WTC11 (cell line): ENCODE data around the gene LYZ. TPM values are rescaled to one million over a fixed set of nuclear protein-coding genes. Genes with fewer than 3 reads are reported as not detected.

Experiments
- CBFB ChIP-seq: sonication (generic); formaldehyde crosslinking; IDR thresholded peaks from 2 replicates; pipeline ENCODE4 v1.8.1; 2022; ENCODE audit warnings: mild to moderate bottlenecking, low read depth, missing genetic modification reagents
- FOXP1 ChIP-seq: sonication (generic); formaldehyde crosslinking; IDR thresholded peaks from 2 replicates; pipeline ENCODE4 v1.8.0; 2022; ENCODE audit warnings: missing genetic modification reagents, mild to moderate bottlenecking, moderate library complexity, borderline replicate concordance
- GTF2I ChIP-seq: fragments of 250-450 bp; sonication (Bioruptor Pico); conservative IDR thresholded peaks from 2 replicates; pipeline ENCODE4 v1.4.0; 2021; ENCODE audit warnings: mild to moderate bottlenecking
- JAZF1 ChIP-seq: fragments of 250-450 bp; sonication (Bioruptor Pico); IDR thresholded peaks from 2 replicates; pipeline ENCODE4 v1.9.0; 2021; ENCODE audit warnings: moderate library complexity, mild to moderate bottlenecking, inconsistent platforms
- NR3C1 ChIP-seq: sonication (generic); formaldehyde crosslinking; conservative IDR thresholded peaks from 2 replicates; pipeline ENCODE4 v1.8.1; 2023; ENCODE audit warnings: low read depth, mild to moderate bottlenecking, missing genetic modification reagents
- PRRX2 ChIP-seq: fragments of 250-450 bp; sonication (Bioruptor Pico); IDR thresholded peaks from 2 replicates; pipeline ENCODE4 v1.8.0; 2021; ENCODE audit warnings: mild to moderate bottlenecking
- ZNF219 ChIP-seq: sonication (generic); formaldehyde crosslinking; IDR thresholded peaks from 2 replicates; pipeline ENCODE4 v1.8.0; 2023; ENCODE audit warnings: missing genetic modification reagents, mild to moderate bottlenecking, borderline replicate concordance
- total RNA-seq: library from RNA; stranded (reverse); gene quantifications from 3 replicates; pipeline ENCODE4 v1.2.3, GENCODE V29; 2021
- TF ChIP-seq, protein P1 (sequence below): sonication (generic); formaldehyde crosslinking; IDR thresholded peaks from 2 replicates; pipeline ENCODE4 v1.8.0; 2022; ENCODE audit warnings: mild to moderate bottlenecking, missing genetic modification reagents
- TF ChIP-seq, protein P2 (sequence below): sonication (generic); formaldehyde crosslinking; conservative IDR thresholded peaks from 2 replicates; pipeline ENCODE4 v1.8.1; 2022; ENCODE audit warnings: mild to moderate bottlenecking, missing genetic modification reagents
- TF ChIP-seq, protein P3 (sequence below): sonication (generic); formaldehyde crosslinking; IDR thresholded peaks from 2 replicates; pipeline ENCODE4 v1.8.1; 2022; ENCODE audit warnings: mild to moderate bottlenecking, missing genetic modification reagents, moderate library complexity, borderline replicate concordance
- TF ChIP-seq, protein P4 (sequence below): sonication (generic); formaldehyde crosslinking; IDR thresholded peaks from 2 replicates; pipeline ENCODE4 v1.8.0; 2022; ENCODE audit warnings: mild to moderate bottlenecking, missing genetic modification reagents
- TF ChIP-seq, protein P5 (sequence below): sonication (generic); formaldehyde crosslinking; IDR thresholded peaks from 2 replicates; pipeline ENCODE4 v1.8.1; 2022; ENCODE audit warnings: low read depth, missing genetic modification reagents, borderline replicate concordance
- TF ChIP-seq, protein P6 (sequence below): sonication (generic); formaldehyde crosslinking; IDR thresholded peaks from 2 replicates; pipeline ENCODE4 v1.8.1; 2023; ENCODE audit warnings: mild to moderate bottlenecking, missing genetic modification reagents
- TF ChIP-seq, protein P7 (sequence below): fragments of 250-450 bp; sonication (Bioruptor Pico); IDR thresholded peaks from 2 replicates; pipeline ENCODE4 v1.8.0; 2021; ENCODE audit warnings: mild to moderate bottlenecking
- TF ChIP-seq, protein P8 (sequence below): sonication (generic); formaldehyde crosslinking; conservative IDR thresholded peaks from 2 replicates; pipeline ENCODE4 v1.8.1; 2023; ENCODE audit warnings: mild to moderate bottlenecking, low read depth, missing genetic modification reagents, moderate library complexity
- TF ChIP-seq, protein P9 (sequence below): fragments of 250-450 bp; sonication (Bioruptor Pico); IDR thresholded peaks from 2 replicates; pipeline ENCODE4 v2.1.2; 2022; ENCODE audit warnings: mild to moderate bottlenecking, moderate library complexity
- TF ChIP-seq, protein P10 (sequence below): sonication (generic); formaldehyde crosslinking; IDR thresholded peaks from 2 replicates; pipeline ENCODE4 v1.8.0; 2023; ENCODE audit warnings: missing genetic modification reagents, mild to moderate bottlenecking, borderline replicate concordance

LYZ gene
- total RNA-seq, 1 experiment from 2014 or later: 1.0 TPM

DNA sequence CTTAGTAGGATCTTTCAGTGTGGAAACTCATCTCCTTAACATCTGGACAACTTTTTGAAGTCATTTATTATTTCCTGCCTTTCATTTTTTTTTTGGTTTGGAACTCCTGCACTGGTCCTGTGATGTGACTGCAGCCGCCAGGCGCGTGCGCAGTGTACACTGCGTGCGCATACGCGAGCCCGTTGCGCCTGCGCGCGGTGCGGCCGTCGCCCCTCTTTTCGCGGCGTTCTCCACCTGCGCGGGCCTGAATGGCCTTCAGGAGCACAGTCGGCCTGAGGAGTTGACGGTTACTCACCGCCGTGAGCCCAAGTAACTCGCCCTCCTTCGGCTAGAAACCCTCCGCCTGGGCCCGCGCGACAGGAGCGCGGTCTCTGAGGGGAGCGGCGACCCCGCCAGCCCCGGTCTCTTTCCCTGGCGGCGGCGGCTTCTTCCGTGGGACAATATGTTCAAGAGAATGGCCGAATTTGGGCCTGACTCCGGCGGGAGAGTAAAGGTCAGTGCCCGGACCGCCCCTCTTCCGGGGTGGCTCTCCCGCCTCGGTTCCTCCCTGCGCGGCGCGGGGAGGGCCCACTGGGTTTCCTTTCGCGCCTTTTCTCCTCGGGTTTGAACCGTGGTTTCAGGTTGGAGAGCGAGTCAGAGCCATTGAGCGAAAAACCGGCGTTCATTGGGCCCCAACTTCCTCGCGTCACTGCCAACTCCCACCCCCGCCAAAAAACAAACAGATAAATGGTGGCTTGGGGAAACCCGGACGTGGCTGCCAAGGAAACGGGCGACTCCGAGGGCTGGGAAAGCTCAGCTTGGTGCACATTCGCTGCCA lies 11.6 kb downstream of the LYZ start, which contains the start of gene YEATS4 (continued):
- TF ChIP-seq, protein P1, sequence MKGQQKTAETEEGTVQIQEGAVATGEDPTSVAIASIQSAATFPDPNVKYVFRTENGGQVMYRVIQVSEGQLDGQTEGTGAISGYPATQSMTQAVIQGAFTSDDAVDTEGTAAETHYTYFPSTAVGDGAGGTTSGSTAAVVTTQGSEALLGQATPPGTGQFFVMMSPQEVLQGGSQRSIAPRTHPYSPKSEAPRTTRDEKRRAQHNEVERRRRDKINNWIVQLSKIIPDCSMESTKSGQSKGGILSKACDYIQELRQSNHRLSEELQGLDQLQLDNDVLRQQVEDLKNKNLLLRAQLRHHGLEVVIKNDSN: peak; percentile 49; the same call in 1 of the 2 replicates
- TF ChIP-seq, protein P2, sequence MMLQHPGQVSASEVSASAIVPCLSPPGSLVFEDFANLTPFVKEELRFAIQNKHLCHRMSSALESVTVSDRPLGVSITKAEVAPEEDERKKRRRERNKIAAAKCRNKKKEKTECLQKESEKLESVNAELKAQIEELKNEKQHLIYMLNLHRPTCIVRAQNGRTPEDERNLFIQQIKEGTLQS: no peak
- 0 out of 2 replicates have a peak, but pooled peaks have one; percentile 27 for TF ChIP-seq ZNF219 (CRISPR knock-in tag)
- TF ChIP-seq, protein P3, sequence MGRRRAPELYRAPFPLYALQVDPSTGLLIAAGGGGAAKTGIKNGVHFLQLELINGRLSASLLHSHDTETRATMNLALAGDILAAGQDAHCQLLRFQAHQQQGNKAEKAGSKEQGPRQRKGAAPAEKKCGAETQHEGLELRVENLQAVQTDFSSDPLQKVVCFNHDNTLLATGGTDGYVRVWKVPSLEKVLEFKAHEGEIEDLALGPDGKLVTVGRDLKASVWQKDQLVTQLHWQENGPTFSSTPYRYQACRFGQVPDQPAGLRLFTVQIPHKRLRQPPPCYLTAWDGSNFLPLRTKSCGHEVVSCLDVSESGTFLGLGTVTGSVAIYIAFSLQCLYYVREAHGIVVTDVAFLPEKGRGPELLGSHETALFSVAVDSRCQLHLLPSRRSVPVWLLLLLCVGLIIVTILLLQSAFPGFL: 0 out of 2 replicates have a peak, but pooled peaks have one; percentile 37
- TF ChIP-seq, protein P4, sequence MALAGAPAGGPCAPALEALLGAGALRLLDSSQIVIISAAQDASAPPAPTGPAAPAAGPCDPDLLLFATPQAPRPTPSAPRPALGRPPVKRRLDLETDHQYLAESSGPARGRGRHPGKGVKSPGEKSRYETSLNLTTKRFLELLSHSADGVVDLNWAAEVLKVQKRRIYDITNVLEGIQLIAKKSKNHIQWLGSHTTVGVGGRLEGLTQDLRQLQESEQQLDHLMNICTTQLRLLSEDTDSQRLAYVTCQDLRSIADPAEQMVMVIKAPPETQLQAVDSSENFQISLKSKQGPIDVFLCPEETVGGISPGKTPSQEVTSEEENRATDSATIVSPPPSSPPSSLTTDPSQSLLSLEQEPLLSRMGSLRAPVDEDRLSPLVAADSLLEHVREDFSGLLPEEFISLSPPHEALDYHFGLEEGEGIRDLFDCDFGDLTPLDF (CRISPR knock-in tag): peak; percentile 24
- no peak for TF ChIP-seq GTF2I (CRISPR knock-in tag)
- TF ChIP-seq, protein P5, sequence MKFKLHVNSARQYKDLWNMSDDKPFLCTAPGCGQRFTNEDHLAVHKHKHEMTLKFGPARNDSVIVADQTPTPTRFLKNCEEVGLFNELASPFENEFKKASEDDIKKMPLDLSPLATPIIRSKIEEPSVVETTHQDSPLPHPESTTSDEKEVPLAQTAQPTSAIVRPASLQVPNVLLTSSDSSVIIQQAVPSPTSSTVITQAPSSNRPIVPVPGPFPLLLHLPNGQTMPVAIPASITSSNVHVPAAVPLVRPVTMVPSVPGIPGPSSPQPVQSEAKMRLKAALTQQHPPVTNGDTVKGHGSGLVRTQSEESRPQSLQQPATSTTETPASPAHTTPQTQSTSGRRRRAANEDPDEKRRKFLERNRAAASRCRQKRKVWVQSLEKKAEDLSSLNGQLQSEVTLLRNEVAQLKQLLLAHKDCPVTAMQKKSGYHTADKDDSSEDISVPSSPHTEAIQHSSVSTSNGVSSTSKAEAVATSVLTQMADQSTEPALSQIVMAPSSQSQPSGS (CRISPR knock-in tag): no peak
- TF ChIP-seq PRRX2 (CRISPR knock-in tag): no peak
- no peak for TF ChIP-seq JAZF1 (CRISPR knock-in tag)
- TF ChIP-seq CBFB (CRISPR knock-in tag): no peak
- peak; percentile 43; the same call in 1 of the 2 replicates for TF ChIP-seq FOXP1 (CRISPR knock-in tag)
- TF ChIP-seq, protein P6, sequence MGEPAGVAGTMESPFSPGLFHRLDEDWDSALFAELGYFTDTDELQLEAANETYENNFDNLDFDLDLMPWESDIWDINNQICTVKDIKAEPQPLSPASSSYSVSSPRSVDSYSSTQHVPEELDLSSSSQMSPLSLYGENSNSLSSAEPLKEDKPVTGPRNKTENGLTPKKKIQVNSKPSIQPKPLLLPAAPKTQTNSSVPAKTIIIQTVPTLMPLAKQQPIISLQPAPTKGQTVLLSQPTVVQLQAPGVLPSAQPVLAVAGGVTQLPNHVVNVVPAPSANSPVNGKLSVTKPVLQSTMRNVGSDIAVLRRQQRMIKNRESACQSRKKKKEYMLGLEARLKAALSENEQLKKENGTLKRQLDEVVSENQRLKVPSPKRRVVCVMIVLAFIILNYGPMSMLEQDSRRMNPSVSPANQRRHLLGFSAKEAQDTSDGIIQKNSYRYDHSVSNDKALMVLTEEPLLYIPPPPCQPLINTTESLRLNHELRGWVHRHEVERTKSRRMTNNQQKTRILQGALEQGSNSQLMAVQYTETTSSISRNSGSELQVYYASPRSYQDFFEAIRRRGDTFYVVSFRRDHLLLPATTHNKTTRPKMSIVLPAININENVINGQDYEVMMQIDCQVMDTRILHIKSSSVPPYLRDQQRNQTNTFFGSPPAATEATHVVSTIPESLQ (CRISPR knock-in tag): no peak
- TF ChIP-seq, protein P7, sequence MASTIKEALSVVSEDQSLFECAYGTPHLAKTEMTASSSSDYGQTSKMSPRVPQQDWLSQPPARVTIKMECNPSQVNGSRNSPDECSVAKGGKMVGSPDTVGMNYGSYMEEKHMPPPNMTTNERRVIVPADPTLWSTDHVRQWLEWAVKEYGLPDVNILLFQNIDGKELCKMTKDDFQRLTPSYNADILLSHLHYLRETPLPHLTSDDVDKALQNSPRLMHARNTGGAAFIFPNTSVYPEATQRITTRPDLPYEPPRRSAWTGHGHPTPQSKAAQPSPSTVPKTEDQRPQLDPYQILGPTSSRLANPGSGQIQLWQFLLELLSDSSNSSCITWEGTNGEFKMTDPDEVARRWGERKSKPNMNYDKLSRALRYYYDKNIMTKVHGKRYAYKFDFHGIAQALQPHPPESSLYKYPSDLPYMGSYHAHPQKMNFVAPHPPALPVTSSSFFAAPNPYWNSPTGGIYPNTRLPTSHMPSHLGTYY (CRISPR knock-in tag): no peak
- TF ChIP-seq, protein P8, sequence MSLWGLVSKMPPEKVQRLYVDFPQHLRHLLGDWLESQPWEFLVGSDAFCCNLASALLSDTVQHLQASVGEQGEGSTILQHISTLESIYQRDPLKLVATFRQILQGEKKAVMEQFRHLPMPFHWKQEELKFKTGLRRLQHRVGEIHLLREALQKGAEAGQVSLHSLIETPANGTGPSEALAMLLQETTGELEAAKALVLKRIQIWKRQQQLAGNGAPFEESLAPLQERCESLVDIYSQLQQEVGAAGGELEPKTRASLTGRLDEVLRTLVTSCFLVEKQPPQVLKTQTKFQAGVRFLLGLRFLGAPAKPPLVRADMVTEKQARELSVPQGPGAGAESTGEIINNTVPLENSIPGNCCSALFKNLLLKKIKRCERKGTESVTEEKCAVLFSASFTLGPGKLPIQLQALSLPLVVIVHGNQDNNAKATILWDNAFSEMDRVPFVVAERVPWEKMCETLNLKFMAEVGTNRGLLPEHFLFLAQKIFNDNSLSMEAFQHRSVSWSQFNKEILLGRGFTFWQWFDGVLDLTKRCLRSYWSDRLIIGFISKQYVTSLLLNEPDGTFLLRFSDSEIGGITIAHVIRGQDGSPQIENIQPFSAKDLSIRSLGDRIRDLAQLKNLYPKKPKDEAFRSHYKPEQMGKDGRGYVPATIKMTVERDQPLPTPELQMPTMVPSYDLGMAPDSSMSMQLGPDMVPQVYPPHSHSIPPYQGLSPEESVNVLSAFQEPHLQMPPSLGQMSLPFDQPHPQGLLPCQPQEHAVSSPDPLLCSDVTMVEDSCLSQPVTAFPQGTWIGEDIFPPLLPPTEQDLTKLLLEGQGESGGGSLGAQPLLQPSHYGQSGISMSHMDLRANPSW (CRISPR knock-in tag): no peak
- TF ChIP-seq, protein P9, sequence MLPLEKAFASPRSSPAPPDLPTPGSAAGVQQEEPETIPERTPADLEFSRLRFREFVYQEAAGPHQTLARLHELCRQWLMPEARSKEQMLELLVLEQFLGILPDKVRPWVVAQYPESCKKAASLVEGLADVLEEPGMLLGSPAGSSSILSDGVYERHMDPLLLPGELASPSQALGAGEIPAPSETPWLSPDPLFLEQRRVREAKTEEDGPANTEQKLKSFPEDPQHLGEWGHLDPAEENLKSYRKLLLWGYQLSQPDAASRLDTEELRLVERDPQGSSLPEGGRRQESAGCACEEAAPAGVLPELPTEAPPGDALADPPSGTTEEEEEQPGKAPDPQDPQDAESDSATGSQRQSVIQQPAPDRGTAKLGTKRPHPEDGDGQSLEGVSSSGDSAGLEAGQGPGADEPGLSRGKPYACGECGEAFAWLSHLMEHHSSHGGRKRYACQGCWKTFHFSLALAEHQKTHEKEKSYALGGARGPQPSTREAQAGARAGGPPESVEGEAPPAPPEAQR: no peak
- TF ChIP-seq NR3C1: no peak
- TF ChIP-seq, protein P10, sequence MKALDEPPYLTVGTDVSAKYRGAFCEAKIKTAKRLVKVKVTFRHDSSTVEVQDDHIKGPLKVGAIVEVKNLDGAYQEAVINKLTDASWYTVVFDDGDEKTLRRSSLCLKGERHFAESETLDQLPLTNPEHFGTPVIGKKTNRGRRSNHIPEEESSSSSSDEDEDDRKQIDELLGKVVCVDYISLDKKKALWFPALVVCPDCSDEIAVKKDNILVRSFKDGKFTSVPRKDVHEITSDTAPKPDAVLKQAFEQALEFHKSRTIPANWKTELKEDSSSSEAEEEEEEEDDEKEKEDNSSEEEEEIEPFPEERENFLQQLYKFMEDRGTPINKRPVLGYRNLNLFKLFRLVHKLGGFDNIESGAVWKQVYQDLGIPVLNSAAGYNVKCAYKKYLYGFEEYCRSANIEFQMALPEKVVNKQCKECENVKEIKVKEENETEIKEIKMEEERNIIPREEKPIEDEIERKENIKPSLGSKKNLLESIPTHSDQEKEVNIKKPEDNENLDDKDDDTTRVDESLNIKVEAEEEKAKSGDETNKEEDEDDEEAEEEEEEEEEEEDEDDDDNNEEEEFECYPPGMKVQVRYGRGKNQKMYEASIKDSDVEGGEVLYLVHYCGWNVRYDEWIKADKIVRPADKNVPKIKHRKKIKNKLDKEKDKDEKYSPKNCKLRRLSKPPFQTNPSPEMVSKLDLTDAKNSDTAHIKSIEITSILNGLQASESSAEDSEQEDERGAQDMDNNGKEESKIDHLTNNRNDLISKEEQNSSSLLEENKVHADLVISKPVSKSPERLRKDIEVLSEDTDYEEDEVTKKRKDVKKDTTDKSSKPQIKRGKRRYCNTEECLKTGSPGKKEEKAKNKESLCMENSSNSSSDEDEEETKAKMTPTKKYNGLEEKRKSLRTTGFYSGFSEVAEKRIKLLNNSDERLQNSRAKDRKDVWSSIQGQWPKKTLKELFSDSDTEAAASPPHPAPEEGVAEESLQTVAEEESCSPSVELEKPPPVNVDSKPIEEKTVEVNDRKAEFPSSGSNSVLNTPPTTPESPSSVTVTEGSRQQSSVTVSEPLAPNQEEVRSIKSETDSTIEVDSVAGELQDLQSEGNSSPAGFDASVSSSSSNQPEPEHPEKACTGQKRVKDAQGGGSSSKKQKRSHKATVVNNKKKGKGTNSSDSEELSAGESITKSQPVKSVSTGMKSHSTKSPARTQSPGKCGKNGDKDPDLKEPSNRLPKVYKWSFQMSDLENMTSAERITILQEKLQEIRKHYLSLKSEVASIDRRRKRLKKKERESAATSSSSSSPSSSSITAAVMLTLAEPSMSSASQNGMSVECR (CRISPR knock-in tag): peak; percentile 75; the same call in 1 of the 2 replicates
